K562 (cell line): ENCODE data around the gene TXNL1. TPM values are rescaled to one million over a fixed set of nuclear protein-coding genes. Genes with fewer than 3 reads are reported as not detected.

Experiments
- ATAC-seq: fragments of 200-7000 bp; cut with Tn5 transposase; 3 replicates; pipeline ENCODE4 v1.9.1; 2020; ENCODE audit warnings: moderate library complexity
- BruUV-seq: library from RNA; stranded (reverse); fragments of 400-500 nt; replicated peaks from 2 replicates; lab custom pipeline; 2021; lab: Mats Ljungman, UMichigan
- CTCF ChIA-PET: fragments of 300-600 bp; formaldehyde crosslinking; extraction: SDS; loops from one replicate; lab custom pipeline; 2021; ENCODE audit warnings: low intra/inter-chr PET ratio; lab: Yijun Ruan, JAX
- POLR2A ChIA-PET: fragments of 300-600, 350-650 bp; sonication (Branson Sonifier 250); formaldehyde crosslinking; extraction: SDS; loops from one replicate; lab custom pipeline; 2021; ENCODE audit warnings: antibody characterized with exemption, inconsistent platforms; lab: Yijun Ruan, JAX
- DNase-seq, 4 experiments: peaks; one replicate each; pipeline versions ENCODE4 v3.0.0 to v3.0.0-alpha.2; 2011 to 2018; ENCODE audit warnings: low spot score in 3 of 4, mixed read lengths in 3 of 4; ENCODE audit errors: extremely low read depth in 1 of 4
- FAIRE-seq: peaks from 2 replicates; lab custom pipeline; 2011; peaks lifted over from hg19 to GRCh38; lab: Jason Lieb, UNC
- H2AFZ ChIP-seq: 2 replicates; pipeline ENCODE4 v1.6.0; 2011; ENCODE audit warnings: low read depth, low read length, control low read depth, inconsistent platforms
- H3K27ac ChIP-seq: fragments of 200-600 bp; 3 replicates; pipeline ENCODE4 v1.8.0; 2011; ENCODE audit warnings: low read depth, mild to moderate bottlenecking, control low read depth, inconsistent platforms, low read length, moderate library complexity, mixed read lengths; ENCODE audit errors: extremely low read depth
- H3K27me3 ChIP-seq, 2 experiments: fragments of 300-600 bp in 1 of 2; 2 replicates in 1 of 2; 3 replicates in 1 of 2; pipeline versions ENCODE4 v1.6.0 to v1.8.0; 2011; ENCODE audit warnings: inconsistent platforms in 2 of 2, low read length in 2 of 2, mild to moderate bottlenecking in 1 of 2, mixed read lengths in 1 of 2, moderate library complexity in 1 of 2; ENCODE audit not compliant: control insufficient read depth in 2 of 2, insufficient read depth in 2 of 2
- H3K36me3 ChIP-seq: fragments of 300-600 bp; 3 replicates; pipeline ENCODE4 v1.8.0; 2011; ENCODE audit warnings: mild to moderate bottlenecking, low read length, inconsistent platforms; ENCODE audit not compliant: control insufficient read depth, insufficient read depth
- H3K4me1 ChIP-seq, 2 experiments: fragments of 200-600 bp in 1 of 2; replicated peaks in 1 of 2; 2 replicates in 1 of 2; 3 replicates in 1 of 2; pipeline versions ENCODE4 v1.5.1 to v1.8.0; 2011; ENCODE audit warnings: inconsistent platforms in 2 of 2, low read length in 2 of 2, mild to moderate bottlenecking in 1 of 2, mixed read lengths in 1 of 2, moderate library complexity in 1 of 2; ENCODE audit not compliant: control insufficient read depth in 2 of 2, insufficient read depth in 2 of 2
- H3K4me2 ChIP-seq: 2 replicates; pipeline ENCODE4 v1.6.1; 2011; ENCODE audit warnings: low read length, control low read depth, inconsistent platforms, mixed read lengths; ENCODE audit not compliant: insufficient read depth
- H3K4me3 ChIP-seq: fragments of 200-600 bp; sonication (generic), shearing (Covaris generic); 2 replicates; pipeline ENCODE4 v1.5.1; 2016; ENCODE audit warnings: control low read depth, inconsistent platforms
- H3K79me2 ChIP-seq: fragments of 200-600 bp; 3 replicates; pipeline ENCODE4 v1.8.0; 2011; ENCODE audit warnings: low read length, inconsistent platforms; ENCODE audit not compliant: control insufficient read depth, insufficient read depth
- H3K9ac ChIP-seq, 2 experiments: 2 replicates each; pipeline versions ENCODE4 v1.6.0 to v1.6.1; 2011; ENCODE audit warnings: low read depth in 2 of 2, low read length in 2 of 2, control low read depth in 1 of 2, inconsistent platforms in 1 of 2, mild to moderate bottlenecking in 1 of 2, mixed read lengths in 1 of 2; ENCODE audit not compliant: insufficient read depth in 1 of 2
- H3K9me1 ChIP-seq: one replicate; pipeline ENCODE4 v1.6.0; 2011; ENCODE audit warnings: inconsistent platforms, mild to moderate bottlenecking, low read length, moderate library complexity; ENCODE audit not compliant: control insufficient read depth, insufficient read depth
- H3K9me3 ChIP-seq: replicated peaks from 2 replicates; pipeline ENCODE4 v1.5.1; 2011; ENCODE audit warnings: low read depth, low read length, inconsistent platforms; ENCODE audit not compliant: control insufficient read depth, insufficient read depth
- H4K20me1 ChIP-seq: replicated peaks from 2 replicates; pipeline ENCODE4 v1.6.1; 2011; ENCODE audit warnings: low read length, inconsistent platforms, mixed read lengths; ENCODE audit not compliant: control insufficient read depth, insufficient read depth
- DDX20 ChIP-seq: fragments of 450-650 bp; IDR thresholded peaks from 2 replicates; pipeline ENCODE4 v1.6.1; 2016; ENCODE audit warnings: missing genetic modification characterization, low read depth, mild to moderate bottlenecking, missing compliant biosample characterization, moderate library complexity
- E2F4 ChIP-seq: sonication (generic); formaldehyde crosslinking; IDR thresholded peaks from 2 replicates; pipeline ENCODE4 v1.8.0; 2022; ENCODE audit warnings: mild to moderate bottlenecking, low read depth, missing genetic modification reagents
- GATA2 ChIP-seq: sonication (generic); formaldehyde crosslinking; IDR thresholded peaks from 2 replicates; pipeline ENCODE4 v1.4.0; 2020; ENCODE audit warnings: mild to moderate bottlenecking, missing genetic modification reagents
- HIVEP1 ChIP-seq: fragments of 250-450 bp; sonication (Bioruptor Pico); IDR thresholded peaks from 2 replicates; pipeline ENCODE4 v1.4.0; 2020; ENCODE audit warnings: mild to moderate bottlenecking
- IRF9 ChIP-seq: fragments of 450-650 bp; IDR thresholded peaks from 2 replicates; pipeline ENCODE4 v1.6.1; 2016; ENCODE audit warnings: missing biosample characterization, missing genetic modification characterization
- NFATC3 ChIP-seq: fragments of 450-650 bp; IDR thresholded peaks from 2 replicates; pipeline ENCODE4 v1.6.1; 2017; ENCODE audit warnings: mild to moderate bottlenecking
- NFE2L1 ChIP-seq: fragments of 450-650 bp; IDR thresholded peaks from 2 replicates; pipeline ENCODE4 v1.6.1; 2016; ENCODE audit warnings: missing genetic modification characterization, low read depth, mild to moderate bottlenecking, missing compliant biosample characterization, moderate library complexity, borderline replicate concordance
- RAD21 ChIP-seq, 2 experiments: fragments of 250-450 bp in 1 of 2; fragments of 450-650 bp in 1 of 2; sonication (Bioruptor Pico) in 1 of 2; formaldehyde crosslinking in 1 of 2; IDR thresholded peaks in 1 of 2; conservative IDR thresholded peaks in 1 of 2; 2 replicates each; pipeline versions ENCODE4 v1.4.0 to v1.8.0; 2020 to 2022; ENCODE audit warnings: mild to moderate bottlenecking in 2 of 2, moderate library complexity in 1 of 2
- SMARCA5 ChIP-seq: fragments of 450-650 bp; IDR thresholded peaks from 2 replicates; pipeline ENCODE4 v1.6.1; 2016
- ZNF830 ChIP-seq: fragments of 250-450 bp; sonication (Bioruptor Pico); IDR thresholded peaks from 2 replicates; pipeline ENCODE4 v1.5.0; 2021; ENCODE audit warnings: mild to moderate bottlenecking
- WGBS: fragments of 100-300 bp; shearing (Covaris generic); methylation state at CpG from one replicate; pipeline ENCODE4 v1.1.6; 2016; ENCODE audit warnings: low coverage, mixed read lengths; ENCODE audit not compliant: insufficient coverage; ENCODE audit errors: missing lambda C conversion rate; 5-methylcytosine and 5-hydroxymethylcytosine counted together
- in situ Hi-C: fragments of 300-500 bp; cut with MboI; formaldehyde crosslinking; loops from 4 replicates; pipeline ENCODE4 v1.15.0; 2018; ENCODE audit warnings: inconsistent platforms, mixed read lengths
- intact Hi-C: fragments of 100-400 bp; cut with micrococcal nuclease; formaldehyde crosslinking; loops from 2 replicates; pipeline ENCODE4 v1.14.2; 2022
- polyA plus RNA-seq, 8 experiments: library from polyadenylated mRNA; depleted of rRNA in 4 of 8; stranded (reverse) in 5 of 8; unstranded in 3 of 8; fragments of >200 nt; fragmentation: Nextera tagmentation in 2 of 8; fragmentation: Illumina TruSeq in 1 of 8; extraction: Ambion mirVana in 2 of 8; extraction: Trizol in 1 of 8; gene quantifications; 2 replicates each; pipeline versions ENCODE4 v1.2.1 to v1.2.3, GENCODE V29; 2011 to 2014; ENCODE audit warnings: inconsistent platforms in 1 of 8, missing spikeins in 1 of 8
- total RNA-seq, 7 experiments: library from RNA; depleted of rRNA in 6 of 7; stranded (reverse); fragments of >200 nt in 6 of 7; fragmentation: Illumina TruSeq in 2 of 7; extraction: Trizol in 2 of 7; gene quantifications; 2 replicates each; pipeline versions ENCODE4 v1.2.1 to v1.2.3, GENCODE V29; 2011 to 2021; ENCODE audit warnings: low replicate concordance in 1 of 7

The TXNL1 gene
- total and polyA plus RNA-seq, 9 of the 15 experiments (the other 6 are each of a cell fraction or from before 2014, with no cell fraction given): 45.4 to 103 (median 65.7) TPM

GRCh38 chr18:56606618-56607017 lies 31.8 kb downstream of the TXNL1 start:
- TF ChIP-seq GATA2 (CRISPR knock-in tag) (no peak), RAD21 (CRISPR knock-in tag; conservative IDR thresholded peaks at IDR 0.05 in 1 of 2, IDR thresholded peaks at IDR 0.05 in 1 of 2) (no peak), NFE2L1 (tag) (no peak), HIVEP1 (CRISPR knock-in tag) (no peak), SMARCA5 (no peak), E2F4 (CRISPR knock-in tag) (no peak), DDX20 (no peak), ZNF830 (no peak), IRF9 (tag) (no peak), NFATC3 (no peak)
- FAIRE-seq: no peak
- Histone ChIP-seq H3K27me3 (no peaks in the 10 kb centered on the region), H3K9ac (no peak overlapping the region), H3K4me2 (no peak overlapping the region), H3K36me3 (peaks cover 67% of the 10 kb centered on the region; the same call in 2 of the 3 replicates), H3K9me3 (no peaks in the 10 kb centered on the region), H3K4me3 (no peak overlapping the region), H2AFZ (no peak overlapping the region), H3K9me1 (no peaks in the 10 kb centered on the region), H3K79me2 (no peaks in the 10 kb centered on the region), H3K4me1 (no peaks in the 10 kb centered on the region), H4K20me1 (no peaks in the 10 kb centered on the region), H3K27ac (no peak overlapping the region)
- BruUV-seq: no TSS peak
- no peak for ATAC-seq
- DNase-seq: no peak
- intact Hi-C loops: no loop called here
- POLR2A ChIA-PET: interaction anchor here (0.7 kb wide), 1 partner anchor 11 kb away, joined by 4 read pairs; no protein-coding TSS in a partner anchor
- in situ Hi-C loops: no loop called here
- WGBS: 77% methylated on average over 2 of the region's 2 CpGs
- CTCF ChIA-PET: no interaction called here
